ENCODE measurements around the gene ATG4C. TPM values are rescaled to one million over a fixed set of nuclear protein-coding genes. Genes with fewer than 3 reads are reported as not detected.

ATG4C gene
- total RNA-seq, 1 donor, result 9.5 TPM

DNA sequence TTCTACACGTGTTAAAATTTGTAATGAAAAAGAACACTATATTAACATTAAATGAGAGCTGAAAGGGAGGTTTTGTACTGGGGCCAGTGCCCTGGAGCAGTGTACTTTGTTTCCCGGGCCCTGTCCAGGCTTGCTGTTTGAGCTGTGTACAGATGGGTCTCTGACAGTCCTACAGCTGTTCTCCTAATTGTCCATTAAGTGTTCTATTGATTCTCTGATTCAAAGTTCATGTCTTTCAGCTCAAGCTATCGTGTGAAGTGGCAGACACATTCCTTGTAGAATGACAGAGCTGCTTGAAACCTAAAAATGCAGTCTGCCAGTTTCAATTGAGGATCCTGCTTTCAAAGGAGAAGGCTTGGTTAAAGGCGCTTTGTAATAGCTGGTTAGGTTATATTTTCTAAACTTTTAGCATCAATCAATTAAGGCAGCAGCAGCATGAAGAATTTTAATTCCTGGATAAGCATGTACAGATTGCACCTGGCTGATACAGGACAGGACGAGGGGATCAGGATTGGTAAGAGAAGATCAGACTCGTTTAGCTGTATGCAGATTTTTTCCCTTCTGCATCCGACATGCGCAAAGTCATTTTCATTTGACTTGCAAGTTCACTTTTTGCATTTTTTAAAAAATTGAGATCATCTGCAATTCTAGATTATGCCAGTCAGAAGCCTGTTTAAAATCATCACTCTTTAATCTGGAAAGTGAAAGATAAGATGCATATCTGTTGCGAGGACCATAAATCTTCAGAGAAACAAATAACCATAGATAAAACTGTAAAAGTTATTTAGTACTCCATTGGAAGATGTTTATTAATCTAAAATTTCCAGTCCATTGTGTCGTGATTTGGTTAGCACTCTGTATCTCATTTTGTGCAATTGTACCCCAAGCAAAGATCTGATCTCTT is 98.5 kb downstream of the ATG4C start:
- TF ChIP-seq, protein P1, sequence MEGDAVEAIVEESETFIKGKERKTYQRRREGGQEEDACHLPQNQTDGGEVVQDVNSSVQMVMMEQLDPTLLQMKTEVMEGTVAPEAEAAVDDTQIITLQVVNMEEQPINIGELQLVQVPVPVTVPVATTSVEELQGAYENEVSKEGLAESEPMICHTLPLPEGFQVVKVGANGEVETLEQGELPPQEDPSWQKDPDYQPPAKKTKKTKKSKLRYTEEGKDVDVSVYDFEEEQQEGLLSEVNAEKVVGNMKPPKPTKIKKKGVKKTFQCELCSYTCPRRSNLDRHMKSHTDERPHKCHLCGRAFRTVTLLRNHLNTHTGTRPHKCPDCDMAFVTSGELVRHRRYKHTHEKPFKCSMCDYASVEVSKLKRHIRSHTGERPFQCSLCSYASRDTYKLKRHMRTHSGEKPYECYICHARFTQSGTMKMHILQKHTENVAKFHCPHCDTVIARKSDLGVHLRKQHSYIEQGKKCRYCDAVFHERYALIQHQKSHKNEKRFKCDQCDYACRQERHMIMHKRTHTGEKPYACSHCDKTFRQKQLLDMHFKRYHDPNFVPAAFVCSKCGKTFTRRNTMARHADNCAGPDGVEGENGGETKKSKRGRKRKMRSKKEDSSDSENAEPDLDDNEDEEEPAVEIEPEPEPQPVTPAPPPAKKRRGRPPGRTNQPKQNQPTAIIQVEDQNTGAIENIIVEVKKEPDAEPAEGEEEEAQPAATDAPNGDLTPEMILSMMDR (IDR thresholded peaks at IDR 0.05; ENCODE audit: insufficient read depth, low read depth, low read length), result no peak

DNA sequence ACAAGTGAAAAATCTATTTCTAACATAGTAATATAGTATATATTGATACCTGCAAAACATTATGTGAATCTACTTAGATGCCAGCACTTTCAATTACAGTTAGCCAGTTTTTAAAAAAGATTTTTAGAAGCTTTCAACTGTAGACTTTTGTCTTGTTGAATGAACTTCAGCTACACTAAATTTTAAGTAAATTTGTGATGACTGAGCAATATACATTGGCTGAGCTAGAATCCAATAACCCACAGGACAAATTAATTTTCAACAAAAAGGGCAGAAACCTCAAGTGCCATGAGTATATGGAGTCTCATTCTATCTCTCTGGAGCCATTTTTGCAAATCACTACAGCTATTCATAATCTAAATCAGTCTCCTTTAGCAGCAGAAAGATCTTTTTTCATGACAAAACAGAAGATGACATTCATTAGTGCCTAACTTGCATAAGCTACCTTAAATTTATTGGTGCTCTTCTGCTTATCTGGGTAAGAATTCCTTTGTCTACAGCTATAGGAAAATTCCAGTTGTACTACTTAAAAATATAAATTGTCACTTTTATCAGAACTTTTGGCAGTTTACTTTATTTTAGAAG is 100.3 kb downstream of the ATG4C start:
- TF ChIP-seq, protein P1 (IDR thresholded peaks at IDR 0.05; ENCODE audit: insufficient read depth, low read depth, low read length), result no peak
- no peak overlapping the region for H3K4me3 ChIP-seq (ENCODE audit: low read depth, low read length)
- no peak for DNase-seq (ENCODE audit: low read depth)

More for the DNA sequence above, 98.5 kb downstream of the ATG4C start:
- H3K4me3 ChIP-seq (ENCODE audit: low read depth, low read length), result no peak overlapping the region
- no peak for DNase-seq (ENCODE audit: low read depth)

DNA sequence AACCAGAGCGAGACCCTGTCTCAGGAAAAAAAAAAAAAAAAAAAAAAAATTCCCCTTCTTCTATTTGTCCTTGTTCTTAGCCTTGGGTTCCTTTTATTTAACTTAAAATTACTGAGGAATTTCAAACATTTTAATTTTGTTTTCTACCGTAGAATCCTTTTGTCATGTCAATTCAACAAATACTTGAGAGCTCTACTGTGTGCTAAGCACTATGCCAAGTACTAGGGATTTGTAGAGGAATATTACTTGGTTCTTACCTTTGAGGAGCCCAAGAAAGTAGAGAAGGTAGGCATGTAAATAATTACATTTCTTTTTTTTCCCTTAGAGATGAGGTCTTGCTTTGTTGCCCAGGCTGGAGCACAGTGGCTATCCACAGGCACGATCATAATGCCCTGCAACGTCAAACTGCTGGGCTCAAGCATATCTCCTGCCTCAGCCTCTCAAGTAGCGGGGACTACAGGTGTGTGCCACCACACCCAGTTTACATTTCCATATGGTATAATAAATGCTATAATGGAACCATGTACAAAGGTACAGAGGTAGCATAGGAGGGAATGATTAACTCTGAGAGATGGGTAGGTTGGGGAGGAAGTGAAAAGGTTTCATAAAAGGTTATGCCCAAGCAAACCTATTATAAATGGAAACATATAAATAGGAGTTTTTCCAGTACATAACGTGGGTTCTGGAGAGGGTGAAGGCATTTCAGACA is 104.0 kb downstream of the ATG4C start:
- DNase-seq (ENCODE audit: low read depth), result no peak
- TF ChIP-seq, protein P1 (IDR thresholded peaks at IDR 0.05; ENCODE audit: insufficient read depth, low read depth, low read length), result no peak
- H3K4me3 ChIP-seq (ENCODE audit: low read depth, low read length), result no peak overlapping the region

DNA sequence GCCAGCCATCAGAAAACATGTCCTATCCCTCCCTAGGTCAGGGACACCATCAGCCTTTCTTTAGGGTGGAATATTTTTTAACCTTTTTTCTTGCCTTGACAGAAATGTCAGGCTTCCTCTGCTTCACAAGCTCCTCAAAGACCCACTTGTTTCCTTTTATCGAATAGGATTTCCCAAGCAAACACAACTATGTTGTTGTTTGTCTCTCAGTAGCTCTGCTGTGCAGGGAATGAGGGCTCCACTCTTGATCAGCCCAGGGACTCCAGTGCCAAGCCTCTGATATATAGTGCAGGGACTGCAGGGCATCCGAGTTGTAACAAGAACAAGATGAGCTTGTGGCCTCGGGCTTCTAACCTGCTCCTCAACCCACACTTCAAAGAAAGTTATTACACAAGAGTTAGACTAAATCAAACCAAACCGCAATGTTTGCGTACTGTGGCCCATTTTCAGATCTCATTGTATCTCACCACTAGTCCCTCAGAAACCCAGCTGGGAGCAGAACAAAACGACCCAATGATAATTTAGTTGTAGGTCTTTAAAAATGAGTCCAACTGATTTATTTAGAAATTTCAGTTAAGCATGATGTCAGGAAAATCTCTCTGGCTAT is 108.1 kb downstream of the ATG4C start:
- TF ChIP-seq, protein P1 (IDR thresholded peaks at IDR 0.05; ENCODE audit: insufficient read depth, low read depth, low read length), result no peak
- DNase-seq (ENCODE audit: low read depth), result no peak
- no peak overlapping the region for H3K4me3 ChIP-seq (ENCODE audit: low read depth, low read length)

DNA sequence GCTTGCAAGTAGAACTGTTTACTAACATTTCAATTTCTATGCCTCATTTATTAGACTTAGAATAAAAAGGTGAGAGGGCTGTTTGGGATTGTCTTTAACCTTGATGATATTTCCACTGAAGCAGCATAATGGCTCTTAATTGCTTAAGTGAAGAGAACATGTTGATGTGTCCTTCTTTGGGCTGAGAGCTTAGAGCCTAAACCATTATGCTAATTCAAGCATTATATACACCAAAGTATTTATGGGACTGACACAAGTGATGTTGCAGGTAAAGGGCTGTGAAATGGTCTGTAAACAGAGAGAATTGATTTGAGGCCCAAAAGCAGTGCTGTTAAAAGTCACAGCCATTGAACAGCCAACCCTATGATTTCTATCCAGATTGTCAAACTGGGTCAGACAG is 113.9 kb downstream of the ATG4C start:
- no peak for DNase-seq (ENCODE audit: low read depth)
- H3K4me3 ChIP-seq (ENCODE audit: low read depth, low read length), result no peak overlapping the region
- TF ChIP-seq, protein P1 (IDR thresholded peaks at IDR 0.05; ENCODE audit: insufficient read depth, low read depth, low read length), result no peak

DNA sequence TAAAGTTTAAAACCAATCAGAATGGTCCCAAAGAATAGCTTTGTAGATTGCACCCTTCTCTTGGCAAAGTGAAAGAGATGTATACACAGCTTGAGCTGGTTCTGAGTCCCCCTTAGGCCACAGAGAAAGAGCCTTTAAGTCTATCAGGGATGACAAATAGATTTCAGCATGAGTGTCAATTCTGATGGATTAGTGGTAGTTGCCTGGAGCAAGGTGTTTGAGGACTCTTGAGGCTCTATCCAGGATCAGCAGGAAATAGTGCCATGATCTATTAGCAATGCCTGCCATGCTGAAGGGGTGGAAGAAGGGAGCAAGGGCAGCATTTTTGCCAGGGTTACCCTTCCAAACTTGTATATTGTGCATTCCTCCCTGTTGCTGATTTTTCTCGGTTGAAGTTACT is 116.6 kb downstream of the ATG4C start:
- TF ChIP-seq, protein P1 (IDR thresholded peaks at IDR 0.05; ENCODE audit: insufficient read depth, low read depth, low read length), result no peak
- H3K4me3 ChIP-seq (ENCODE audit: low read depth, low read length), result no peak overlapping the region
- no peak for DNase-seq (ENCODE audit: low read depth)

All from fibroblast of villous mesenchyme (primary cell).